ENCODE measurements around the gene CDC42BPG. TPM values are rescaled to one million over a fixed set of nuclear protein-coding genes. Genes with fewer than 3 reads are reported as not detected.
A peak's percentile ranks its signal among the peaks of the same experiment; 100 is the strongest.

CDC42BPG gene
- total and polyA plus RNA-seq, 2 of the 8 experiments (the other 6 are each of a cell fraction or from before 2014, with no cell fraction given): 3.7 to 10.6 TPM

DNA sequence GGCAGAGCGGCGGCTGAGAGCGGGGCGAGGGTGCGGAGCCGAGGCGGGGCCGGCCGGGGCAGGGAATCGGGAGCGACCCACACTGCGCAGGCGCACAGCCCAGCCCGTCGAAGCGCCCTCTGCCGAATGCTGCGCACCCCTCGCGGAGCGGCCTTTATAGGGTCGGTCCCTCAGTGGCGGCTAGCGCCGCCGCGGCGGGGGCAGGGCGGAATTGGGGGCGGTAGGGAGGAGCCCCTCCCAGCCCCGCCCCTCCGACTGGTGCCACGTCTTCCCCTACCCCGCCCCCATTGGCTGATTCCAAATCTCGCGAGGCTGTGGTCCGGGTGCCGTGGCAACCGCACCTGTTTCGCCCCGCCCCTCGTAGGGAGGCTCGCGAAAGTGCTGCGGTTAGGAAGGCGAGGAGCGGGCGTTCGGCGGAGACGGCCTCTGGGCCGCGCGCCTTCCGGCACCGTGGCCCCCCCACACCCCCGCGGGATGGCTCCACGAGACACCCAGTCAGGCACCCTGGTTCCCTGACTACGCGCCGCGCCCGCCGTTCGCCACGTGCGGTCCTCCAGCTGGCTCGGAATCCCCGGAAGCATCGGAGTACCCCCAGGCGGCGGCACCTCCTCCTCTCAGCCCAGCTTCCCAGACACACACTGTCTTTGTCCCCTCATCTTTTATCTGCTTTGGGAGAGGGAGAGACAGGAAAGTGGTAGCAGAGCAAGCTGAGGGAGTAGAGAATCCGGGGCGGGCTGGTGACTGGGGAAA is 34.2 kb upstream of the CDC42BPG start, which contains the start of gene EHD1 (continued):
- TF ChIP-seq JUN (IDR thresholded peaks at IDR 0.05; ENCODE audit: low read depth, low read length): no peak
- no peak for TF ChIP-seq KDM1A (IDR thresholded peaks at IDR 0.05; ENCODE audit: borderline replicate concordance, low read length)
- TF ChIP-seq EZH2 (IDR thresholded peaks at IDR 0.05; ENCODE audit: low read depth, low read length, severe bottlenecking): no peak
- no peak for TF ChIP-seq BACH1 (IDR thresholded peaks at IDR 0.05; ENCODE audit: low read length)
- TF ChIP-seq MAX (IDR thresholded peaks at IDR 0.05): peak; percentile 77
- no peak for TF ChIP-seq CBX5 (IDR thresholded peaks at IDR 0.05; ENCODE audit: low read depth, low read length)
- no peak; the same call in 1 of the 2 replicates for TF ChIP-seq CREB1 (IDR thresholded peaks at IDR 0.05)
- 0 out of 4 replicates have a peak, but pooled peaks of 1 of the 2 experiments have one; percentile 24 for TF ChIP-seq RAD21 (IDR thresholded peaks at IDR 0.05 in 1 of 2, conservative IDR thresholded peaks at IDR 0.05 in 1 of 2; ENCODE audit: low read depth in 2 of 2, low read length in 2 of 2)
- no peak for TF ChIP-seq CHD1 (IDR thresholded peaks at IDR 0.05; ENCODE audit: low read depth, low read length)
- no peak for TF ChIP-seq RXRA (IDR thresholded peaks at IDR 0.05; ENCODE audit: insufficient read depth, low read depth, low read length)
